HCT116 (cell line): Measurements from ENCODE around the gene KIRREL3. TPM values are rescaled to one million over a fixed set of nuclear protein-coding genes. Genes with fewer than 3 reads are reported as not detected.

ENCODE experiments used
- ATAC-seq: fragments of 200-7000 bp; cut with Tn5 transposase; 2 replicates; pipeline ENCODE4 v1.9.1; 2020; ENCODE audit warnings: mild to moderate bottlenecking, moderate library complexity
- BruUV-seq: library from RNA; stranded (reverse); fragments of 400-500 nt; replicated peaks from 2 replicates; lab custom pipeline; 2021; lab: Mats Ljungman, UMichigan
- CTCF ChIA-PET: fragments of 300-600 bp; sonication (Branson Sonifier 250); formaldehyde crosslinking; loops from one replicate; lab custom pipeline; 2021; ENCODE audit warnings: antibody characterized with exemption; lab: Charles Lee
- POLR2A ChIA-PET: fragments of 300-600, 350-600 bp; sonication (Branson Sonifier 250); formaldehyde crosslinking; loops from one replicate; lab custom pipeline; 2021; ENCODE audit warnings: antibody characterized with exemption; lab: Charles Lee
- RAD21 ChIA-PET, 2 experiments: fragments of 300-600 bp; sonication (Branson Sonifier 250); formaldehyde crosslinking; loops; one replicate each; lab custom pipeline; 2023; ENCODE audit warnings: low total read pairs in 2 of 2; ENCODE audit not compliant: uncharacterized antibody in 2 of 2, unreplicated experiment in 2 of 2, low non-redundant PET in 1 of 2; lab: Charles Lee
- DNase-seq: peaks from one replicate; pipeline ENCODE4 v3.0.0-alpha.2; 2010; ENCODE audit warnings: low read depth, low spot score
- H2AFZ ChIP-seq: fragments of 200-600 bp; shearing (Covaris generic), sonication (generic); 2 replicates; pipeline ENCODE4 v1.6.1; 2017; ENCODE audit warnings: low read depth, mixed run types, mixed read lengths, antibody characterized with exemption, low read length; ENCODE audit not compliant: poor library complexity, severe bottlenecking
- H3K27ac ChIP-seq: 2 replicates; pipeline ENCODE4 v1.5.1; 2012; ENCODE audit warnings: low read depth, low read length
- H3K27me3 ChIP-seq: fragments of 200-600 bp; sonication (generic); 2 replicates; pipeline ENCODE4 v1.6.1; 2016; ENCODE audit warnings: mixed run types, low read length, mixed read lengths; ENCODE audit not compliant: insufficient read depth
- H3K36me3 ChIP-seq, 2 experiments: fragments of 200-500 bp in 1 of 2; fragments of 200-600 bp in 1 of 2; sonication (Bioruptor generic) in 1 of 2; sonication (generic) in 1 of 2; 2 replicates each; pipeline versions ENCODE4 v1.5.1 to v1.6.1; 2014 to 2016; ENCODE audit warnings: low read length in 2 of 2, inconsistent platforms in 1 of 2, mixed read lengths in 1 of 2, mixed run types in 1 of 2; ENCODE audit not compliant: insufficient read depth in 2 of 2, control insufficient read depth in 1 of 2
- H3K4me1 ChIP-seq, 2 experiments: fragments of 200-600 bp in 1 of 2; sonication (generic) in 1 of 2; 2 replicates each; pipeline versions ENCODE4 v1.5.1 to v1.6.1; 2012 to 2017; ENCODE audit warnings: low read length in 2 of 2, inconsistent platforms in 1 of 2, mild to moderate bottlenecking in 1 of 2, mixed read lengths in 1 of 2, mixed run types in 1 of 2, moderate library complexity in 1 of 2; ENCODE audit not compliant: insufficient read depth in 2 of 2, control insufficient read depth in 1 of 2
- H3K4me2 ChIP-seq: fragments of 200-600 bp; sonication (generic); 2 replicates; pipeline ENCODE4 v1.6.1; 2017; ENCODE audit warnings: mixed run types, low read length, mixed read lengths
- H3K4me3 ChIP-seq, 2 experiments: fragments of 200-600 bp in 1 of 2; sonication (generic) in 1 of 2; replicated peaks in 1 of 2; 2 replicates each; pipeline ENCODE4 v1.5.1; 2011 to 2016; ENCODE audit warnings: low read length in 2 of 2, control low read depth in 1 of 2, low read depth in 1 of 2, mild to moderate bottlenecking in 1 of 2, mixed read lengths in 1 of 2, mixed run types in 1 of 2
- H3K79me2 ChIP-seq: fragments of 200-600 bp; sonication (generic); 2 replicates; pipeline ENCODE4 v1.6.1; 2017; ENCODE audit warnings: mild to moderate bottlenecking, mixed run types, low read length, moderate library complexity, mixed read lengths; ENCODE audit not compliant: insufficient read depth
- H3K9ac ChIP-seq: fragments of 200-600 bp; sonication (generic); 2 replicates; pipeline ENCODE4 v1.6.1; 2016; ENCODE audit warnings: low read length, mixed read lengths
- H3K9me2 ChIP-seq: fragments of 200-600 bp; sonication (generic), shearing (Covaris generic); 2 replicates; pipeline ENCODE4 v1.6.1; 2017; ENCODE audit warnings: mixed run types, mild to moderate bottlenecking, moderate library complexity; ENCODE audit not compliant: insufficient read depth
- H3K9me3 ChIP-seq, 2 experiments: fragments of 200-500 bp in 1 of 2; fragments of 200-600 bp in 1 of 2; sonication (Bioruptor generic) in 1 of 2; sonication (generic) in 1 of 2; 2 replicates each; pipeline ENCODE4 v1.6.1; 2014 to 2017; ENCODE audit warnings: low read length in 2 of 2, mixed read lengths in 2 of 2, inconsistent platforms in 1 of 2, low read depth in 1 of 2, mild to moderate bottlenecking in 1 of 2, mixed run types in 1 of 2, moderate library complexity in 1 of 2; ENCODE audit not compliant: control insufficient read depth in 1 of 2, insufficient read depth in 1 of 2
- H4K20me1 ChIP-seq: fragments of 200-600 bp; sonication (generic), shearing (Covaris generic); 2 replicates; pipeline ENCODE4 v1.6.1; 2017; ENCODE audit warnings: mixed run types, mild to moderate bottlenecking, moderate library complexity; ENCODE audit not compliant: insufficient read depth
- ATF3 ChIP-seq: IDR thresholded peaks from 2 replicates; pipeline ENCODE4 v1.6.1; 2012
- CBX3 ChIP-seq: IDR thresholded peaks from 2 replicates; pipeline ENCODE4 v1.6.1; 2012; ENCODE audit warnings: low read depth
- CEBPB ChIP-seq: IDR thresholded peaks from 2 replicates; pipeline ENCODE4 v1.6.1; 2012; ENCODE audit warnings: low read depth
- EGR1 ChIP-seq: IDR thresholded peaks from 2 replicates; pipeline ENCODE4 v1.6.1; 2012; ENCODE audit warnings: low read depth
- ELF1 ChIP-seq: IDR thresholded peaks from 2 replicates; pipeline ENCODE4 v1.6.1; 2012; ENCODE audit warnings: low read depth, borderline replicate concordance
- EZH2 ChIP-seq: fragments of 200-600 bp; sonication (generic); IDR thresholded peaks from 2 replicates; pipeline ENCODE4 v1.6.1; 2017; ENCODE audit warnings: antibody characterized with exemption, mixed run types
- JUND ChIP-seq: IDR thresholded peaks from 2 replicates; pipeline ENCODE4 v1.6.1; 2012
- MAX ChIP-seq: IDR thresholded peaks from 2 replicates; pipeline ENCODE4 v1.6.1; 2012
- POLR2A ChIP-seq: IDR thresholded peaks from 2 replicates; pipeline ENCODE4 v1.7.0; 2011; ENCODE audit warnings: borderline replicate concordance; ENCODE audit not compliant: insufficient read depth, insufficient read length; ENCODE audit errors: extremely low read depth
- POLR2AphosphoS5 ChIP-seq: IDR thresholded peaks from 2 replicates; pipeline ENCODE4 v1.6.1; 2011; ENCODE audit warnings: mild to moderate bottlenecking, low read depth, low read length, moderate library complexity
- SIN3A ChIP-seq: IDR thresholded peaks from 2 replicates; pipeline ENCODE4 v1.6.1; 2012; ENCODE audit warnings: low read depth
- SRF ChIP-seq: IDR thresholded peaks from 2 replicates; pipeline ENCODE4 v1.6.1; 2012; ENCODE audit warnings: low read depth
- TCF7L2 ChIP-seq: IDR thresholded peaks from 2 replicates; pipeline ENCODE4 v1.7.0; 2011; ENCODE audit warnings: borderline replicate concordance, inconsistent platforms; ENCODE audit not compliant: insufficient read depth, insufficient read length; ENCODE audit errors: extremely low read depth
- ZBTB33 ChIP-seq: IDR thresholded peaks from 2 replicates; pipeline ENCODE4 v1.6.1; 2011; ENCODE audit warnings: mild to moderate bottlenecking, low read length, moderate library complexity; ENCODE audit not compliant: insufficient replicate concordance; ENCODE audit errors: extremely low read depth
- ZNF274 ChIP-seq: fragments of 200-500 bp; sonication (Bioruptor generic); IDR thresholded peaks from 2 replicates; pipeline ENCODE4 v1.6.1; 2014; ENCODE audit warnings: mild to moderate bottlenecking, low read depth, low read length, inconsistent platforms
- intact Hi-C: fragments of 100-400 bp; cut with micrococcal nuclease; formaldehyde crosslinking; loops from 2 replicates; pipeline ENCODE4 v1.10.0; 2022
- total RNA-seq: library from RNA; stranded (reverse); gene quantifications from one replicate; pipeline ENCODE4 v1.2.1, GENCODE V29; 2021; ENCODE audit not compliant: unreplicated experiment

Gene KIRREL3
- total RNA-seq, 1 experiment from 2014 or later, result not detected

- Histone ChIP-seq H3K9me3 (no peaks in the 10 kb centered on the region), H2AFZ (no peak overlapping the region), H3K9ac (no peak overlapping the region), H3K36me3 (no peaks in the 10 kb centered on the region), H3K79me2 (no peaks in the 10 kb centered on the region), H3K27ac (no peak overlapping the region), H3K4me2 (no peak overlapping the region), H3K9me2 (no peaks in the 10 kb centered on the region), H3K27me3 (peaks cover 6% of the 10 kb centered on the region; the same call in 1 of the 2 replicates), H4K20me1 (no peaks in the 10 kb centered on the region), H3K4me3 (no peak overlapping the region), H3K4me1 (no peaks in the 10 kb centered on the region)
- no TSS peak for BruUV-seq
- POLR2A ChIA-PET, result no interaction called here
- CTCF ChIA-PET, result no interaction called here
- DNase-seq (no peak), ATAC-seq (no peak)
- TF ChIP-seq SIN3A, result no peak
- no peak for TF ChIP-seq ZBTB33
- no peak for TF ChIP-seq CBX3
- no peak for TF ChIP-seq SRF
- TF ChIP-seq ELF1, result no peak
- no peak for TF ChIP-seq EGR1
- no peak for TF ChIP-seq ATF3
- no peak for TF ChIP-seq TCF7L2
- TF ChIP-seq CEBPB, result no peak
- no peak for TF ChIP-seq POLR2AphosphoS5
- no peak for TF ChIP-seq POLR2A
- TF ChIP-seq MAX, result no peak
- TF ChIP-seq EZH2, result no peak
- no peak for TF ChIP-seq JUND
- TF ChIP-seq ZNF274, result no peak
- intact Hi-C loops, result no loop called here
- RAD21 ChIA-PET, result no interaction called here
Observed at GRCh38 chr11:126791991-126792390, 208.6 kb downstream of the KIRREL3 start.
